Measurements from ENCODE around the gene DPYD.

DPYD gene

DNA sequence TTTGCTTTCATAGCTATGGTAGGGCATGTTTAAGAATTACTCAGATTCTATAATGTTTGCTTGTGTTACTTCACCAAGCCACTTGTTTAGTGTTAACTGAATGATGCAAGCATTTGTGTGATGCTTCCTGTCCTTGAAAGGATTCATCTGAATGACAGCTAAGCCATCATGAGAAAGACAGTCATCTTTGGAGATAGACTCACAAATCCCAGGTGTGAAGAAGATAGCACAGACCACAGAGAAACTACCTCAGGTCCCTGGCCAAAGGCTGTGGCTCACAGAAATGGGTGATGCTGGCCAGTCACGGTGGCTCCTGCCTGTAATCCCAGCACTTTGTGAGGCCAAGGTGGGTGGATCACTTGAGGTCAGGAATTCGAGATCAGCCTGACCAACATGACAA, 321.4 kb downstream of the DPYD start:
- DNase-seq, result no peak

DNA sequence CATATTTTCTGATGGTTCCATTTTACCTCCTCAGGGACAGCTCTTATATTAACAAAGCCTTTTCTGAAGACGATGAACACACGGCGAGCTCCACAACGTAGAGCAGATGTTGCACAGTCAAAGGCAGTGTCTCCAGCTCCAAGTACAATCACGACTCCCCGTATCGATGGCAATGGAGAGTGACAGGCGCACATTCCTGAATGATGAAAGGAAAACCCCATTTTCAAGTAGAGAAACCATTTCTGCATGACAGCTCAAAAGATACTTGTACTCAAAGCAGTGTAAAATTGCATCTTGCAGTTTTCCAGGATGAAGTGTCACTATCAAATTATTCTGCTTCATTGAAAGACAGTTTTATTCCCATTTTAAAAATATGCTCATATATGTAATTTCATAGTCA, 327.6 kb downstream of the DPYD start:
- DNase-seq, result no peak

DNA sequence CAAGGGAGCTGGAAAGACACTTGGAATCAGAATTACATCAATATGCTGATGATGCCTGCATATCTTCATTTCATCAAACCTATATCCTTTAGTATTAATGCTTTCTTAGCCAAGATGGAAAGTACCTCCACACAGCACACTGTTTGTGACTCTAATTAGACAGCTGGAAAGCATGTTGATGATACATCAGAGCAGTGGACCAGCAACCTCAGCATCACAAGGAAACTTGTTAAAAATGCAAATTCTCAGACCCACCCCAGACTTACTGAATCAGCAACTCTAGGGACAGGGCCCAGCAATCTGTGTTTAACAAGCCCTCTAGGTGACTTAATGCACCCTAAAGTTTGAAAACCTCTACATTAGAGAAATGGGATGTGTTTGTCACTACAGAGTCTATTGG, 332.1 kb downstream of the DPYD start:
- no peak for DNase-seq

DNA sequence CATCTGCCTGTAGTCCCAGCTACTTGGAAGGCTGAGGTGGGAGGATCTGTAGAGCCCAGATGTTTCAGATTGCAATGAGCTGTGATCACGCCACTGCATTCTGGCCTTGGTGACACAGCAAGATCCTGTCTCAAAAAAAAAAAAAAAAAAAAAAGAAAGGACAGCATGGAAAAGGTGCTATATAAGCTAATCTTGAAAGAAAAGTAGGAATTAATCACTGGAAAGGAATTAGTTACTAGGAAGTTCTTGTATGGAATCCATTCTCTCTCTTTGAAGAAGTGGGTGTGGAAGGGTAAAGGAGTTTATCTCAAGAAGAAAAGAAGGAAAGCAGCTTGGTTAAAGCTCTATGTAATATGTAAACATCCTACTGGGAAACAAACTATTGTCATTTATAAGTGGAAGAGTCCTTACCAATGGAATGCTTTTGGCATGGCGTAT, 339.2 kb downstream of the DPYD start:
- DNase-seq, result no peak

DNA sequence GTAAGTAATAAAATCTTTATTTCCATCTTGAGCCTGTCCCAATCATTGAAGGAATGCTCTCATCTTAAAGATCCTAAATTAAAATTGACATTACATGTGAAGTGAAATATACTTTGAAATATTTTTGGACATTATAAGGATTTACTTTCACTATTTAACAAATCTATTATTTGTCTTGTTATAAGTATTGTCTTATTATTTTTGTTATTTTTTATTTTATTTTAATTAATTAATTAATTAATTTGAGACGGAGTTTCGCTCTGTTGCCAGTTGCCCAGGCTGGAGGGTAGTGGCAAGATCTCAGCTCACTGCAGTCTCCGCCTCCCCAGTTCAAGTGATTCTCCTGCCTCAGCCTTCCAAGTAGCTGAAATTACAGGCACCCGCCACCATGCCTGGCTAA, 343.2 kb downstream of the DPYD start:
- no peak for DNase-seq

DNA sequence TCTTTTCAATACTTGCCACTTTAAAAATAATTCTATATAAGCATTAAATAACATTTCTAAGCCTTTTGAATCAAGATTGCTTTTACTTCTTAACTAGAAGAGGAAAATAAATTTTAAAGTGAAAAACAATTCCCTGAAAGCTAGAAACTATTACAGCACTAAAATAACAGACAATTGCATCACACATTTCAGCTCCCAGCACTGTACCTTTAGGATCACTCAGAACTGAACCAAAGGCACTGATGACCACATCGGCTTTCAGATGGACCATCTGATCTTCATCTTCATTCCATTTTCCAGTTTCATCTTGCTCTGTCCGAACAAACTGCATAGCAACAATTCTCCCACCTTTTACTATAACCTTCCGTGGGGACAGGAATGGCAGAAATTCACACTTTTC, 347.3 kb downstream of the DPYD start:
- no peak for DNase-seq

DNA sequence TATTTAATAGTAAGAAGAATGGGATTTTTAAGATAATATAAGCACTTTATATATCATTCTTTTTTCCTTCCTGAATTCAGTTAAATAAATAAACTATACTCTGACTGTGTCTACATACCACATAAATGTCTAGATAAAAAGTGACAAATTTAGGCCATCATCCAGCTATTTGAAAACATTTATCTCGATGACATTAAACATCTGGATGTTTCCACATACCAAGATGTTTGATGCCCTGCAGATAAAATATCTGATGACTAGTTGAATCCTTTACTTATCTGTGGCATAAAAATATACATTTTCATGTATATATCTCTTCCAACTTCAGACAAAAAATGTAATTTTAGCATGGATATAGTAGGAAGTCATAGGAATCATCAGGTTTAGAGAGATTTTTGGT, 348.3 kb downstream of the DPYD start:
- no peak for DNase-seq

DNA sequence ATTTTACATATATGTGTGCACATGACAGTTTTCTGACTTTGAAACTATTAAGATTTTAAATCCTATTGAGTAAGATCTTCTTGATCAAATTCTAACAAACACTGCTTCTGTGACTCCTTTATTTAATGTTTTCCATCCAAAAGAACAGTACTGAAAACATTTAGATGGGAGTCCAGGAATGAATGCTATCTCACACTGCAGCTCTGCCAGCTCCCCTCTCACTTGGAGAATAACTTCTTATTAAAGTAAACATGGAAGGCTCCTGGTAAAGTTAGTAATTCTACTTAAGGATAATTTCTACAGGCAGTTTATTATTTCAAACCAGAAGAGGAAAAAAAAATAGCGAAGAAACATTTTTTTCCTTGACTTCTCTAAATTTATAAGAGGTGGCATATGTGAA, 349.1 kb downstream of the DPYD start:
- no peak for DNase-seq

DNA sequence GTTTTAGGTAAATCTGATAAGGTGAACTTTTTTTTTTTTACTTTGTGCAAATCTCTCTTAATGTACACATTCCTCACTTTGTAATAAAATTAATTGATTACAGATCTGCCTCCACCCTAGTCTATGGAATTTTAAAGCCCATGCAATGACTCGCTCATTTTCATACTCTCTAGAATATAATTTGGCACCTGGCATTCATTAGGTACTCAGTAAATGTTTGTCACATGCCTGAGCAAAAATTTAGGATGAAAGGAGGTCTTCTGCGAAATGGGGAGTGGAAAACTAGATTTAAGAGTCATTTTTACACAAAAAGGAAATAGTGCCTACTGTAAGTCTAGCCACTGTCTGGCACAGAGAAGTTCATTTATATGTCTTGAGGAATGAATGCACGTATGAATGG, 350.1 kb downstream of the DPYD start:
- no peak for DNase-seq

DNA sequence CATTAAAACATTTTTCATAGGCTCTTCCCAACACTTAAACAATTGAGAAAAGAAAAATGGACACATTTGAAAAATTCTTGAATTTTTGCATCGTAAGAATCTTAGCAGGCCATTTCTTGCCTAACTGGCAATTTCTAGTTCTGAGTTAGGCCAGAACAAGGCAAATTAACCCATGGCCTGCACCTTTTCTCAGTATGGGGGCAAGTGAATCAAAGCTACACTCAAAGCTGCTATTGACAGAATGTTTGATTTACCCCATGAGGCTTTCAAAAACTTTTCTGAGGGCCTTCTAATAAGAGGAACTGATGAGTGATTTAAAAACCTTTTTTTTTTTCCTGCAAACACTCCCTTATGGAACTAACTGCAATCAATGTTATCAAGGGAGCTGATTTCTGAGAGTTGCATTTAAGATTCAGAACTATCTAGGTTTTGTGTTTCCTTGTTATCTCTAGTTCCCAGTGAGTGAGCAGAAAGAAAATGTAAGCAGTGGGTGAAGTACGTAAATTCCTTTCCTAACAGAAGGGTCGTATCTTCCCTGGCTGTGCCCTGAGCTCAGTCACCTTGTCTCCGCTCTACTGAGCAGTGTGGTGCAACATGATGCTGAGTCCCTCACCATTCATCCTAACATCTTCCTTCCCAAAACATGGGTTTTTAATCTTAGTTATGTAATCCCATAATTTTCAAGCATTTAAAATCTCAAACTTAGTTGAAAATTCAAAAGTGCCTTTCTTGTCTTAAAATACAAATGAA, 353.7 kb downstream of the DPYD start:
- DNase-seq, result no peak

DNA sequence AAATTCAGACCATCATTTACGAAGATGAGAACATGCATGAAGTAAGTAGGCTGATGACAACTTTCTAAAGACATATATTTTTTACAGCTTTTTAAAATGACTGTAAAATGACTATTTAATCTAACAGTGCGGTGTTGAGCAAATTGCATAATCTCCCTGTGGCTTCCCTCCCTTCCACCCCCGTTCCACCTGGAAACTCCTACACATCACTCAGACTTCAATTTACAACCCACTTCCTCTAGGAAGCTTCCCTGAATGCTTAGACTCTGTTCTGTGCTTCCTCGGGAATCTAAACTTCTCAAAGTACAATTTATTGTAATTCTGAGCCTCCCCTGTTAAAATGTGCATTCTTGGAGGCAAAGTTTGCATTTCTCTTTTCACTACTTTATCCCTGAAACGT, 354.9 kb downstream of the DPYD start:
- DNase-seq, result no peak

DNA sequence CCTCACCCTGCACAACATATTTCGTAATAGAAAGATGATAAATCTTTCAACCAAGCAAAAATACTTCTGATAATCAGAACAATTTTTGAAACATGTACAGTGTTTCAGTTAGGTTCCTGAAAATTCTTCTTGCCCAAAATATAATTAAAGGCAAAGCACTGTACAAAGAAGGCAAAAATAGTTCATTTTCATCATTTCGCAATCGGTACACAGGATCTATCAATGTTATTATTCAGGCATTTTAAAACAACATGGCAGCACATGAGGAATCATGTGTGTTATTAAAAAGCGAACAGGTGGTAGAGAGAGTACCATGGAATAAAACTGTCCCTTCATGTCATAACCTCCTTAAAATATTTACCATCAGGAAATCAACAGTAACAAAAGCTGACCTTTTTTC, 356.9 kb downstream of the DPYD start:
- no peak for DNase-seq

DNA sequence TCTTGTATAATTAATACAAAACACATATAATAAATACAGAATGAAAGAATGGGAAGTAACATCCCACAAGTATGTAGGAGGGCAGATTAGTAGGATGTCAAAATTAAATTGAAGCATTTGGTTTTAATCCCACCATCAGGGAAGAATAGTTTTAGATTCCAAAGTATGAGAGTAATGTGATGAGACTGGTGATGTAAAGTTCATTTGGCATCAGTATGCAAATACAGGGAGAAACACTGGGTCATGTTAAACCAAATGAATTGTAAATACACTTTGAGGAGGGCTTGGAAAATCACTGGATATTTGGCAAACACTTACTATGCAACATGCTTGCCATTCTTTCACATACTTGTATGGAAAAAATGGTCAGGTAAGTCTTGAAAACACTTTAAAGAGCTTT, 358.8 kb downstream of the DPYD start:
- no peak for DNase-seq

DNA sequence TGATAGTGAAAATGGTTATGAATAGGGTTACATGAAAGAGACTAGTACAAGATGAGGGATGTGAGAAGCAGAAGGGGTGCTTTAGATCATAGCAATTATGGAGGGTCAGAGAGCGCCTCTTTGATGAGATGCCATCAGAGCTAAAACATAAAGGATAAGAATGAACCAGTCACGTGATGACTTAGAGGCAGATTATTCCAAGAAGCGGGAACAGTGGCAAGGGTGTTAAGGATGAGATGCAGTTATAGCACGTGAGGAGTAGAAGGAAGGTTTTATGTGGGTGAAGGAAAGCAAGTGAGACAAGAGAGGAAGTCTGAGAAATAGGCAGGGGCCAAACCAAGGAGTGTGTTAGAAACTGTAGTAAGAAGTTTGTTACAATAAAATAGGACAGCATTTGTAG, 360.1 kb downstream of the DPYD start:
- no peak for DNase-seq

DNA sequence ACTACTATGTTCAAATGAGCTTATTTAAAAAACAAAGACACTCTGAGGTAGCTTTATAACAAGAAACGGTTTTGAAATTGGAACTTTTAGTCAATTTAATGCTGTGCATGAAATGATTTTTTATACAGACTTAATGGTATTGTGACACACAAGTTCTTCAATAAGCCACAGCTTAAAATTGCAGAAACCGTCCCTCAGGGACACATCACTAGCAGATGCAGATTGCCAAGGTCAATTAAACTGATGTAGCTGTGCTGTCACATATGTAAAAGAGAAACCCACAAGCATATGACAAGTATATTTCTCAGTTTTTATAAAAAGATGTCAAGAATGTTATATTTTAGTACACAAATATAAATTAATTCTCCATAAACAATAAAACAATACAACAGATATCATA, 366.9 kb downstream of the DPYD start:
- no peak for DNase-seq

DNA sequence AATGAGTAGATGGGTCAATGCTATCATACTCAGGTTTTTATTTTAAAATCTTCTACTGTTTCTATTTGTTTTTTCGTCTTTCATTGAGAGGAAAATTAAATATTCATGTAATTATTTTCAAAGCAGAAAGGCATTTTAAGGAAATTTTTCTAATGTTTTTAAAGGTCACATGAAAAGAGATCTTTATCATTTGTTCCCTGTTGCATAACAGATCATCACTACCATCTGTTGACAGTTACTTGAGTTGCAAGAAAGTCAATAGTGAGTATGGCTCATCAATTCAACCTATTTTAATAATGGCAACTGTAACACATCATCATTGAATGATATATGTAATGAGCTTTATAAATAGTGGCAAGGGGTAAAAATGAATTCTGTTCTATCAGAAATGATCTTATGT, 369.7 kb downstream of the DPYD start:
- DNase-seq, result no peak

DNA sequence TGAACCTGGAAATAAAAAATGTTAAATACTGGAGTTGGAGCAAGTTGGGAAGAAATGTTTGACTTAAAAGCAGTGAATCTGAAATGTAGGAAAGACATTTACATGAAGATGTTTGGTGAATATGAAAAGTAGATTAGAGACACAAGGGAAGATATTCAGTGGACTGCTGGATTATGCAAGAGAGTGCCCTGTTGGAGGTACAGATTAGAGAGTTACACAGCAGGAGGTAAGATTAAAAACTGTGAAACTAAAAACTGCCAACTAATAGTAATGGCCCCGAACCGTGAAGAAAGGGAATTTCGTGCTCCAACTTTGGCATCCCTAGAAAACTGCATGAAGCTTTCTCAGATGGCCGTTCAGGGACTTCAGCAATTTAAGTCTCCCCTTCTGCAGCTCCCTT, 375.4 kb downstream of the DPYD start:
- DNase-seq, result no peak

DNA sequence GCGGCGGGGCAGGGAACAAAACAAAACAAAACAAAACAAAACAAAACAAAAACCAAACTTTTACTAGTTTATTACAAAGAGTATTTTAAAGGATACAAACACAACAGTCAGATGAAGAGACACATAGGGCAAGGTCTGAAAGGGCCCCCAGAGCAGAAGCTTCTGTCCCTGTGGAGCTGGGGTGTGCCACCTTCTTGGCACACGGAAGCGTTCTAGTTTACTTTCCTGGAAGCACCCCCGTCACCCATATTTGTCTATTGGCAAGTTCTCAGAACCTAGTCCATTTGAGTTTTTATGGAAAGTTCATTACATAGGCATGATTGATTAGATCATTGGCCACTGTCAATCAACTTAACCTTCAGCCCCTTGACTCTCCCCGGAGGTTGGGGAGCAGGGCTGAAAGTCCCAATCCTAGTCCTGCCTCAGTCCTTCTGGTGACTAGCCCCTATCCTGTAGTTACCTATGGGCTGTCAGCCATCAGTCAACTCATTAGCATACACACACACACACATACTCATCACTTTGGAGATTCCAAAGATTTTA, 380.4 kb downstream of the DPYD start:
- no peak for DNase-seq

DNA sequence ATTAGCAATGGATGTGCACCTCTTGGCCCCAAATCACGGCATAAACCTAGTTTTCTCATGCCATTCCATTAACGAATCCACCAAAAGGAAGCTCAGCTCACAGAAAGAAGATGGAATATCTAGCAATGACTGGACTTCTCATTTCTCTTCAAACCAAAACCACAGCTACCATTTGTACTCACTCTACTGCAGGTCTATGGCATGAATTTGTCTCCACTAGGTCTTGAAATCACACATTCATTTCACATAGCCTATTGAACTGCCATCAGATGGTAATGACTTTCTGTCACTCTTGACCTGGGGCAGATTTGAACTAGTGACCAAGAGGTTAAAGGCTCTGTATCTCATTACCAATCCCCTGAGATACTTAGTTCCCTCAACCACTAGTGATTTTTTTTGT, 382.7 kb downstream of the DPYD start:
- no peak for DNase-seq

DNA sequence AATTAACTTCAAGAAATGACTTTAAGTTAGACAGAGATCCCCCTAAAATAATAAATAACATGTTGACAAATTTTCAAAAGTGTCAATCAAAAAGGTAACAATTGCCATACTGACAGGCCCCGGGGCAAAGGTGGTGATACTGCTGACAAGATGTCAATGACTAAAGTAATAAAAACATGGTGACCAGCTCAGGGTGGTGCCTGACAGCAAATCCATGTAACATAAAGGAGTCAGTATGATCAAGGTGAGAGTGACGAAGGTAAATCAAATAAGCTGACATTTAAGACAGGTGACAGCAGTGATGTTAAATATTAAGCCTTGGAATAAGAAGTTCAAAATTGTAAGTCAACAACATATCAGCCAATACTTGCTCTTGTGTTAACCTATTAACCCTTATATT, 387.5 kb downstream of the DPYD start:
- no peak for DNase-seq

DNA sequence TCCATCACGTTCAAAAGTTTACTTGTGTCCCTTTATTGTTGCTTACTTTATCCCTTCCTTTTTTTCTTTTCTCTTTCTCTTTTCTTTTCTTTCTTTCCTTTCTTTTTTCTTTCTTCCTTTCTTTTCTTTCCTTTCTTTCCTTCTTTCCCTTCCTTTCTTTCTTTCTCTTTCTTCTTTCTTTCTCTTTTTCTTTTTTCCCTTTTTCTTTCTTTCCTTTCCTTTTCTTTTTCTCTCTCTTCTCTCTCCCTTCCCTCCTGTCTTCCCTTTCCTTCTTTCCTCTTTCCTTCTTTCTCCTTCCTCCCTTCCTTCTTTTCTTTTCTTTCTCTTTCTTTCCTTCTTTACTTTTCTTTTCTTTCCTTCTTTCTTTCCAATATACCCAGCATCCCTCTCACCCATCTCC, 391.2 kb downstream of the DPYD start:
- no peak for DNase-seq

DNA sequence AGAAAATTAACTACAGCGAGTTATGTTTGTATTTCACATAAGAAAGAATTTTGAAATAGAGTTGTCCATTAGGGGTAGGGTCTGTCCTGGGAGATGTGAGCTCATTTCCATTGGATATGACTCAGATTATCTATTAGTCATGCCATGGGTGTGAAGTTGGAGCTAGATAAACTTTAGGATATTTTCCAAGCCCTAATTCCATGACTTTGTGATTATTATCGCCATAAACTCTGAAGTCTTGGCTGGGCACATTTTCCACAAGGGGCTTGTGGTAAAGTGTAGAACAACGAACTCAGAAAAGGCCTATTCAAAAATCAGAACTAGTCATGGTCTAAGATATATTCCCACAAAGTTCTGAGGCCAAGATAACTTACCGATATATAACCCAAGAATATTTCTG, 396.6 kb downstream of the DPYD start:
- DNase-seq, result no peak

DNA sequence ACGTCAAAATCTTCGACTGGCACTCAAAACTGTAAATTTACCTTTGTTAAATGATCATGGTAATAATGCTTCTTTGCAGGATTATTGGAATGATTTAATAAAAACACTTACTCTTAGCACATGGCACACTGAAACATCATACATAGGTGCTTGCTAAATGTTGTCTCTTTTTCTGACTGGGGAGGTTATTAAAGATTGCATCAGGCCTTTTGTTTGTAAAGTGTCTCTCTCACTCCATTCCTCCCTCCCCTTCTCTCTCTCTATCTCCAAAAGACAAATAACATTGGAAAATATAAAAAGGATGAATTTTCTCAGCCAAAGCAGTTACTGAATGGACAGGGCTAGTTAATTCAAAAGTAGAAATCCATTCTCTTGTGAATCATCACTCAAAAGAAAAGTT, 404.2 kb downstream of the DPYD start:
- DNase-seq, result no peak

DNA sequence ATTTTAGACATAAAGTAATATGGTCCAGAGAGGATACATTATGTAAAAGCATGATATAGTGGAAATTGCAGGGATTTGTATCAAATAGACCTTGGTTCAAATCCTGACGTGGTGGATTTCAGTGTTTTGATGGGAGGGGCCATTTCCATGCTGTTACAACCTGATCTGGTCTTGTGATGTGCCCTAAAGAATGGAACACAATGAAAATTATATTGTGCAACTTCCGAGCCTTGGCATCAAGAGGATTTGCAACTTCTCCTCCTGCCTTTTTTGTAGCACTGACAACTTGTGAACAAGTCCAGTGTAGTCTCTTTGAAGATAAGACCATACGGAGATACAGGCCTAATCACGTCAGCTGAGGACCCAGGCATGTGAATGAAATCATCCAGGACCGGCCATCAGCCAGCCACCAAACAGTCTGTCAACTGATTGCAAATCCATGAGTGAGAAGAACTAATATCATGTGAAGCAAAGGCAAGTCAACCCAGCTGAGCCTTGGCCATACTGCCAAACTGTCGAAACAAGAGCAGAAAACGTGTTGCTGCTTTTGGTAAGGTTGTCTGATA, 412.1 kb downstream of the DPYD start:
- no peak for DNase-seq

DNA sequence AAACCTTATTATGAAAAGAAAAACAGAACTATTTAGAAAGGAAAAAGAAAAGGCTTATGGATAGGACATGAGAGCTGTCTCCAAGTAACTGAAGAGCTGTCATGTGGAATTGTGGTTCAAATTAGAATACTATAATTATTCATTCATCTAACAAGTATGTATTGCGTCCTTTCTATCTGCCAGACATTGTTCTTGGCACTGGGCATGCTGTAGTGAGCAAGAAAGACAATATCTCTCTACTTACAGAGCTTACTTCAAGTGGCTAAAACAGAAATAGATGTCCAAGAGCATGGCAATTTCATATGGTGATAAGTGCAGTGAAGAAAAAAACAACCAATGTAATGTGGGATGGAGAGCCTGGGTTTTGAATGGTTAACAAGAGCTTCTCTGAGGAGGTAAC, 413.0 kb downstream of the DPYD start:
- no peak for DNase-seq
